Right forelimb (tissue), 1 donor: Measurements from ENCODE around the gene XYLT1.
"Not testable (repeated sequence)": the region's sequence is repeated elsewhere in the genome, so short reads cannot be mapped to it uniquely, and the experiment has no call there.

Experiments
- DNase-seq: peaks from one replicate; pipeline ENCODE4 v3.0.0-alpha.2; 2018

Gene XYLT1

DNA sequence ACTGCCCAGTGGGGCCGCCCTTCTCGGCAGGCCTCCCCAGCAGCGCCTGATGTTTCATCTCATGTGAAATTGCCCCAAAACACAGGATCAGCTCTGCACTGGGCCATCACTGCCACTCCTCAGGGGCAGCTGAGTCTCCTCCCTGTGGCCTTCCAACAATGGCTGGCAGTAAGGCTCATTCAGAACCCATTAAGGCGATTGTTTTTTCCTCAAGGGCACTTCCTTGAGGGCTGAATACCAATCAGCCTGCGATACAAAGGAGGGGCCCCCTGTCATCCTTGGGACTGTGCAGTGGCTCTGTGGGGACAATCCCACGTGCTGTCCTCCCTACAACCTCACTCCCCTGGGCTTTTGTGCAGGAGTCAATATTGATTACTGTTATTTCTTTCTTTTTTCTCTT is 47.5 kb downstream of the XYLT1 start:
- no peak for DNase-seq

DNA sequence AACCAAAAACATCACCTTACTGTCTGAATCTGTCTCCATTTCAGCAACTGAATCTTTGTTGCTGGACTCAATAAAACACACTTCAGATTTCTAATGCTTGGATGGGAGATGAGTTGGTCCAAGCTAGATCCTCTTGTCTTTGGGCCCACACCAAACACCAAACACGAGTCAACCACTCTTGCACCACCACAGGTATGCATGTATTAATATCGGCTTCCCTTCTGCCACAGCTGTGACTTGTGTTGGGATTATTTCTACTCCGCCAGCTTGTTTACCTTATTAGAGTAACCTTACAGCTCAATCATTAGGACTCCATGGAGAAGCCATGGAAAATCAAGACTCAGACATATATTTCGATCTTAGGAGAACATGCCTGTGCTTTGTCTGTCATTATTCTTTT is 49.9 kb downstream of the XYLT1 start:
- DNase-seq = no peak

DNA sequence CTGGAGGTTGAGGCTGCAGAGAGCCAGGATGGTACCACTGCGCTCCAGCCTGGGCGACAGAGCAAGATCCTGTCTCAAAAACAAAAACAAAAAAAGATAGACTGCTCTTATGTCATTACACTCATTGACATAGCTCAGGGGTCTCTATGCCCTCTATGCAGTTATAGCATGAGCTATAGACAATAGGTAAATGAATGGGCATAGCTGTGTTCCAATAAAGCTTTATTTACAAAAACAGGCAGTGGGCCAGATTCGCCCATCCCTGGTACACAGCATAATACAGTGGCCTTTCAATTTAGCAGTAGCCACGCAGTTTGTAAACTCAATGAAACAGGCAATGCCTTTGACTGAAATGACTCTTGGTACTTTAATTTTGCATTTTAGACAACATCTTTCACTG is 51.5 kb downstream of the XYLT1 start:
- no peak for DNase-seq

DNA sequence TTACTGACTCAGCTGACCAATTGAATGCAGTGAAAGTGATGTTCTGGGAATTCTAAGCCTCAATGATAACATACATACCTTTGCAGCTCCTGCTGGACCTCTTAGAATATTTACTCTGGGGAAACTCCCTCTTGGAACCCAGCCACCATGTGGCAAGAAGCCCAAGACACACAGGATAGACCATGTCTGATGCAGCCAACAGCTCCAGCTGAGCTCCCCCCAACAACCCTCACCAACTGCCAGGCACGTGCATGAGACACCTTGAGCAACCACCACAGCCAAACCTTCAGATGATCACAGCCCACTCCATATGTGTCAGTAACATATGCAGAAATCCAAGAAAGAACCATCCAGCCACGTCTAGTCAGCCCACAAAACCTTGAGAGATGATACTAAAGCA is 53.0 kb downstream of the XYLT1 start:
- no peak for DNase-seq

DNA sequence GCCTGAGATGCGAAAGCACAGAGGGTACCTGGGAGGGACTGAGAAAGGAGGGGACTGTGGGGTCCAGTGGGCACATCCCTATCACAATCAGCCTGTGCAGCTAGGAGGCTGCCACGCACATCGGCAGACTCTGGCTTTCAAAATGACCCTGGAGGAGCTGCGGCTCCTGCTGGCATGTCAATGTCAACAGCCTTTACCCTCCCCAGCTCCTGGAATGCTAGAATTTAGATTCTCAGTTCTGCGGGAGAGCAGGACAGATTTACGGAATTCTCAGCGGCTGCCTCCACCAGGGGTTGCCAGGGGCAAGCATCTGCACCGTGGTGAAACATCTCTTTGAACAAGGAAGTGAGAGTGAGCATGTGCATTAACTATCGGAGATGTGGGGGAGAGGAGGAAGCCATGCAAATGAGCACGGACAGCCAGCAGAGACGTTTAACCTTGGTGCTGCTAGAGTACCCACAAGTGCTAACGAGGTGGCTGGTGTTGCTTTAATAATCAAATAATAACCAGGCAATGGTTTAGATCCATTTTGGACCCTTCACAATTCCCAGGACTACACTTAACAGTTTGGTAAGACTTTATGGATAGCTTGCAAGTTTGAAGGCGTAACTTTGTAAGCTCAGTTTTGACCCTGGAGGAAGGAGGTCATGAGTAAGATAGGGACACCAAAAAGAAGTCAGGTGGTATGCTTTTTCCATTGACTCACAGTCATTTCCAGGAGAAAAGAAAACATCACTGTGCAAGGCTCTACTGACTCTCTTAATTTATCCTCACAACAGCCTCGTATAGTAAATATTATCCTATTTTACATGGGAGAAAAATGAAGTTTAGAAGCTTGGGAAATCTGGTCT is 54.1 kb downstream of the XYLT1 start:
- DNase-seq = no peak

DNA sequence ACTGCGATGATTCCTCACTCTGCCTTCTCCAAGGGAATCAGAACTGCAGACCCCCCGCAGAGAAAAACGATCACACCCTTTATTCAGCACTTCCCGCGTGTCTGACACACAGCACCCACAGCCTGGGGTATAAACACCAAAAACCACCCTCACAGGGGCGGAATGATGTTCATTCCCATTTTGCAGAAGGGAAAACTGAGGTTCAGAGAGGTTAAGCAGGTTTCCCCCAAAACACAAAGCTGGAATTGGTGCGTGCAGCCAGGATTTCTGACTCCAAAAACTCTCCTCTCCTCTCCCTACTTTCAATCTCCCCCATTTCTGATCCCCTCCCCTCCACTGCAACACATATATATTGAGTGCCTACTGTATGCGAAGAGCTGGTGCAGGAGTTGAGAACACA is 55.8 kb downstream of the XYLT1 start:
- DNase-seq = no peak

DNA sequence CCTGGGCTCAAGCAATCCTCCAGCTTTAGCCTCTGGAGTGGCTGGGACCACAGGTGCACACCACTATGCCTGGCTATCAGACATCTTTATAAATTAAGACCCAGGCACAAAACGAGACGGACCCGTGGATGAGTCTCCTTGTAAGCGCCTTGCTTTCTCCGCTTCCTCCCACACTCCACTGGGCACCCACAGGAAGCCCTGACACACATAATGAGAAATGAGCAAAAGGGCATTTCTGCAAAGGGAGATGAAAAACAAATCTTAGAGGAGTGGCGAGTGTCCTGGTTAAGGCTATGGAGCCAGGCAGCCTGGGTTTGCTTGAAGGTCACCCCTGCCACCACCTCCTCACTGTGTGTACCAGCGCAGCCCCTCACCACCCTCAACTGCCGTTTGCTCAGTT is 56.3 kb downstream of the XYLT1 start:
- no peak for DNase-seq

DNA sequence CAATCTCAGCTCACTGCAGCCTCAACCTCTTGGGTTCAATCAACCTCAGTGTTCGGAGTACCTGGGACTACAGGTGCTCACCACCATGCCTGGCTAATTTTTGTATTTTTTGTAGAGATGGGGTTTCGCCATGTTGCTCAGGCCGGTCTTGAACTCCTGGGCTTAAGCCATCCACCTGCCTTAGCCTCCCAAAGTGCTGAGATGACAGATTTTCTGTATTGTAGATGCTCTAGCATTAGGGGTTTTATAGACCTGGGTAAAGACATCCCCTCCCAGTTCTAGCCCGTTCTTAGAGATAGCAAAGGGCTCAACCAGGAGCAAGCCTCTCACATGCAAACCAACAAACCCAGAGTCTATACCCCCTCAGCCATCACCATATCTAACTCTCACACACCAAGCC is 57.3 kb downstream of the XYLT1 start:
- no peak for DNase-seq

DNA sequence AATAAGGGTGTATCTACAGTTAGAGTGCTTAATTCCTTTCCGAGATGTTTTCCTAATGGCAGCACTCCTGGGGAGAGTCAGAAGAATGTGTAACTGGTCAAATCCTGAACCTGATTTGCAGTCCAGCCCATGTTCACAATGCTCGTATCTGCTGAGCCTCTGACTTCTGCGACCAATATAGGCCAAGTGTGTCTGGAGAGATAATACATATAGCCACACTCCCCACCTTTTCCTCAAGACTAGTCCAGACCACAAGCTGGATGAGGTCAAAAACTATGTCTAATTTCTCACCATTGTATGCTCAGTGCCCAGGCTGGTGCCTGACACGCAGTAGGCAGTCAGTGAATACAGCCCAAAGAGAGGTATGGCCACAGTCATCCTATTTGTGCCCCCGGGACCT is 58.0 kb downstream of the XYLT1 start:
- no peak for DNase-seq

DNA sequence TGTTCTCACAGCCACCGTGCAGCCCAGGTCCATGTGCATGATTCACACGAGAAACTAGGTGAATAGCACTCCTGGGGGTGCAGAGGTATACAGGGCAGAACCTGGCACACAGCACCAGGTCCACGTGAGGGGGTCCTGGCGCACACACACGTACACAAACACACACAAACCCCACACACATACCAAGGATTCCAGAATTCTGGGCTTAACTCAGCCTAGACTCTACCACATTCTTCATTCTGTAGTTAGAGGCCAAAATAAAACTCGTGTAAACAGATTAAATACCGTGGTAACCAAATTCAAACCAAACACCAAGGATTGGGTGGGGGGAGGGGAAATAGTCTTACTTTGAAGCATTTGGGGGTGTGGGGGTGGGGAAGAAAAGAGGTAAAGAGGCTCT is 58.5 kb downstream of the XYLT1 start:
- no peak for DNase-seq

DNA sequence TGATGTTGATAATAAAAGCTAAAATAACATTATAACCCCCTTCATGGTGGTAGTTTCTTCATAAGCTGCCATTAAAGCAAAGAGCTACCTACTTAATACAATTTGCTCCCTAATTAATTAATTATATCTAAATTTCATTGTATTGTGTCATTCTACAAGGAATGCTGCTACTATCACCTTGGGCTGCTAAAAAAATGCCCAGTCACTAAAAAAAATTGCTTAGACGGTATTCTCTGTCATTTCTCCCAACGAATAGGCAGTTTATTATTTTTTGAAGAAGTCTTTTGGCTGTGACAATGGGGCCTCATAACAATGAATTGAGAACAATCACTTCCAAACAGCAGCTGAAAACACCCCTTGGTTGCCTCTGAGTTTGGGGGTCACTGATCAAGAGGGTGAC is 59.5 kb downstream of the XYLT1 start:
- no peak for DNase-seq

DNA sequence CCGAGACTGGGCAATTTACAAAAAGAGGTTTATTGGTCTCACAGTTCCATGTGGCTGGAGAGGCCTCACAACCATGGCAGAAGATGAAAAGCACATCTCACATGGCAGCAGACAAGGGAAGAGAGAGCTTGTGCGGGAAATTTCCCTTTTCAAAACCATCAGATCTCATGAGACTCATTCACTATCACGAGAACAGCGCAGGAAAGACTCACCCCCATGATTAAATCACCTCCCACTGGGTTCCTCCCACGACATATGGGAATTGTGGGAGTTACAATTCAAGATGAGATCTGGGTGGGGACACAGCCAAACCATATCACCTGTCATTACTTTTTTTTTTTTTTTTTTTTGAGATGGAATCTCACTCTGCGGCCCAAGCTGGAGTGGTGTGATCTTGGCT is 60.4 kb downstream of the XYLT1 start:
- DNase-seq = not testable (repeated sequence)

DNA sequence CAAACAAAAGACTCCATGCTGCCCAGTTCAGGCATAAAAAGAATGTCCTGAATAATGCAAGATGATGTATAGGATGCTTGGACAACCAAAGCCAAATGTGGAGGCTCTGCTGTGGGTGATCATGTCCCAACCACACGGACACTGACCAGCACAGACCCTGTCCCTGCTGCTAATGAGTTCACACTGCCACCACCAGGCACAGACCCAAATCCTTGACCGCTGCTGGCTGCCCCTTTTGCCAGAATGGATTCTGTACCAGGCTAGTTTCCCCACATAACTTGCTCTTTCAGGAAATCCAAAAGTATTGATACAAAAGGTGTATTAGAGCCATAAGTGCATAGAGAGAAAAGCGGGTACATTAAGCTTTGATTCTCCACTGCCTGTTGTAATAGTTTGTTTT is 60.9 kb downstream of the XYLT1 start:
- no peak for DNase-seq

DNA sequence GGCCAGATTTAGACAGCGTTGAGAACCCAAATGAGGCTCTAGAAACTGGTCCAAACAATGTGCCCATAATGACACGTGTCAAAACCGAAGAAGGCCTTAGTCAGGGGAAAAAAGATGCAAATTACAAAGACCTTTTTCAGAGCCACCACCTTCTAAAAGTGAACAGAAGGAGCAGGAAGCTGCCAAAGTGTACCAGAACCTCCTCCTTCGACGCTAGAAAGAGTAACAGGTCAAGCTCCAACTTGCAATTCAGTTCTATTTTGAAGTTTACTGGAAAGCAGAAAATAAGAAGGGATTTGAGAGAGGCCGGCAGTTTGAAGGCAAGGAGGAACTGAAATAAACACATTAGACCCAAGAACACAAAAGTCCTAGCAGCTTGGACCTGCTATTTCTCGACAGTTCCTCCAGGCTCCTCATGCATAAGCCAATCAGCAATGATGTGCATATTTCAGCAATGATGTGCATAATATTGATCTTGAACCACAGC is 61.8 kb downstream of the XYLT1 start:
- no peak for DNase-seq

DNA sequence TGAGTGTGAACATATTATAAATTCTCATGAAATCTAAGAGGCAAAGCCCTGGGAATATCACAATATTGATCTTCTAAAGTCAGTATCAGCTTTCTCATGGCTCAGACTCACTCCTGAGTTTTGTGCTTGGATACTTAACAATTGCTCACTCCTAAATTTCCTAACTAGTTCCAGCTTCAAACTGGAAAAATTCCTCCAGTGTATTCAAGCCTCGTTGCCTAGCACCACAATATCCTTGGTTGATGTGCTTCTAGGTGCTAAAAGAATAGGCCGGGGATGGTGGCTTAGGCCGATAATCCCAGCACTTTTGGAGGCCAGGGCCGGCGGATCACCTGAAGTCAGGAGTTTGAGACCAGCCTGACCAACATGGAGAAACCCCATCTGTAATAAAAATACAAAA is 62.5 kb downstream of the XYLT1 start:
- no peak for DNase-seq

DNA sequence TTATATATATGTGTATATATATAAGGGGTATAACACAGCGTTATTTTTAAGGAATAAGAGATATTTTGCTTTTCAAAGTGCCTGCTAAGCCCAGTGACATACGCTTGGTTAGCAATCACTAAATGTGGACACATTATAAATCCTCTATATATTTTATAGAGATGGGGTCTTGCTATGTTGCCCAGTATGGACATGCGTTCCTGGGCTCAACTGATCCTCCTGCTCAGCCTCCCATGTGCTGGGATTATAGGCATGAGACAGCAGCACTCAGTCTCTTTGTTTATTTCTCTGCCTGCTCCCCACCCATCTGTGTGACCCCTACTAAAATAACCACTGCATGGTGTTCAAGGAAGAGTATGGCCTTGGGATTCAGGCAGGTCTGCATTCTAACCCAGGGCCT is 63.4 kb downstream of the XYLT1 start:
- no peak for DNase-seq

DNA sequence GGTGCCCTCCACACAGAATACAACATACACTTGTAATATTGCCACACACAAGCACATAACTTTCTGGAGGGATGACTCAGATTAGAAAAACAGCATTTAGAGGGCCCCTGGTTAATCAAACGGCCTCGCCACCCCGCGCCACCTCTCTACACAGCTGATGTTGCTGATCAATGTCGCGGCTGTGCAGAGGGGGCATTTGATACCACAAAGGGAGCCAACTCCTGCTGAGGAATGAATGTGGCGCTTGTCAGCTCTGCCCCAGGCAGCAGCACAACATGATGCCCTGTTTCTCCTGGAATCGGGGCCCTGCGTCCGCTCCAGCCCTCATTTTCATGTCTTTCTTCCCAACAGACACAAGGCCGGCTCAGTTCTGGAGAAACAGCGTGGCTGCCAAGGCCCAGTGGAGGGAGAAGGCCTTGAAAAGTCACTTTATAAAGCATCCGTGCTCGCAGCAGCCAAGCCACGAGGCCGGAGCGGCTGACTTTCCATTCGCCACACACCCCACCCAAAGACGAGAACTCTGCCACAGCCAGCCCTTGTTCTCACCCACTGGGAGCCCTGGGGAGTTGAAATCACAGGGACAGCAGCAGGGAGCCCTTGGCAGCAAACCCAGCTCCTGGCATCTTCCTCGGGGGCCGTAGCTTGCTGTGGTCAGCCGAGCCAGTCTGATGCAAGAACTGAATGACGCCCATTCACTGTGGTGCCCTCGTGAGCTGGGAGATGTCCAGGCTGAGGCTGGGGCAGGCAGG is 65.6 kb downstream of the XYLT1 start:
- peak; percentile 83 for DNase-seq

DNA sequence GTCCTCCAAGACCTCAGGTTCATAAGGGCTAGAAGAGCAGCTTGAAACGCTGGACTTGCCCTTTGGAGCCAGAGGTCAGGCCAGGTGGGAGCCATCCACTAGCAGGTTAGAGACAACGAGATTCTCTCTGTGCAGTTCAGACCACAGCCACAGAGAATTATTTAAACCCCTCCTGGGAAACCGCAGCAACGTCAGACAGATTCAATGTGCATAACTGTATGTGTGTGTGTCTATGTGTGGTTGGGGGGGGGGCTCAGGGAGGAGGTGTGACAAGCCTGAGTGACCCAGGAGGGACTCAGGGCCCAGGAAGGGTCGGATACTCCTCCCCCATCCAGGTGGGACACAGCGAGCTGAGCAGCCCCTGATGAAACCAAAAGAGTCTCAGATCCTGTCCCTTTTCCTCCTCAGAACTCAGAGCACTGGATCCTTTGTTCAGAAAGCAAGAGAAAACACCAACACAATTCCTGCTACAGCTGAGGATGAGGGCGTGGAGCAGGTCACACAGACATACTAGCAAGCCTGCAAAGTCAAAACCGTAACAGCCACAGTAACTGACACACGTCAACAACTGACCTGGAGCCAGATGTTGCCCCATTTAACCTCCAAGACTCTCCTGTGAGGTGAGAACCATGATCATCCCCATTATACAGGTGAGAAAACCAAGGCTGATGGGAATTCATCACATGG is 66.8 kb downstream of the XYLT1 start:
- no peak for DNase-seq

DNA sequence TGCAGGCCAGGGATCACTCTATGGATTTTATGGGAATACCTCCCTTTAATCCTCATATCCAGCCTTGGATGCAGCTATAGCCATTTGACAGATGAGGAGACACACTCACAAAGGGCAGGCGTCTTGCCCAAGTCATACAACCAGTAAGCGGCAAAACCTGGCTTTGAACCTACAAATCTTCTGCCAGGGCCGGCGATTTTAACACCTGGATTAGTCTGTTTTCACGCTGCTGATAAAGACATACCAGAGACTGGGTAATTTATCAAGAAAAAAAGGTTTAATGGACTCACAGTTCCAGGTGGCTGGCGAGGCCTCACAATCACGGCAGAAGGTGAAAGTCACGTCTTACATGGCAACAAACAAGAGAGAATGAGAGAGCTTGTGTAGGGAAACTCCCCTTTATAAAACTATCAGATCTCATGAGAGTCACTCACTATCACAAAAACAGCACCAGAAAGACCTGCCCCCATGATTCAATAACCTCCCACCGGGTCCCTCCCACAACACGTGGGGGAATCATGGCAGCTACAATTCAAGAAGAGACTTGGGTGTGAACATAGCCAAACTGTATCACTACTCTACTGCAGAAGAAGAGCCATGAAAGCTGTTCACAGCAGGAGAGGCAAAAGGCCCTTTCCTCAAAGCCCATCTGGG is 67.5 kb downstream of the XYLT1 start:
- DNase-seq = no peak

DNA sequence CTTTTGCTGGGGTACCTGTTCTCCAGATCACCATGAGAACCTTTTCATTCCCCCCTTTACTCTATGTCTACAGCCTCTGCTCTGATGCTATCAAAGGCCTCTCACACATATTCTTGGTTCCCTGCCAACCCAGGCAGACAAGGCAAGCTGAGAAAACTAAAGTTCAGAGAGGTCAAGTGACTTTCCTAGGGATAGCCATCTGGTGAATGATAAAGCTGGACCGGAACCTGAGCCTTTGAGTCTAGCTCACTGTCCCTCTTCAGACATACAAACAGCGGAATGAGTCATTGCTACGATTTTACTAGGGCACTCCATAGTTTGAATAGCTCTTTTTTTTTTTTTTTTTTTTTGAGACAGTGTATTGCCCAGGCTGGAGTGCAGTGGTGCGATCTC is 73.3 kb downstream of the XYLT1 start:
- no peak for DNase-seq

DNA sequence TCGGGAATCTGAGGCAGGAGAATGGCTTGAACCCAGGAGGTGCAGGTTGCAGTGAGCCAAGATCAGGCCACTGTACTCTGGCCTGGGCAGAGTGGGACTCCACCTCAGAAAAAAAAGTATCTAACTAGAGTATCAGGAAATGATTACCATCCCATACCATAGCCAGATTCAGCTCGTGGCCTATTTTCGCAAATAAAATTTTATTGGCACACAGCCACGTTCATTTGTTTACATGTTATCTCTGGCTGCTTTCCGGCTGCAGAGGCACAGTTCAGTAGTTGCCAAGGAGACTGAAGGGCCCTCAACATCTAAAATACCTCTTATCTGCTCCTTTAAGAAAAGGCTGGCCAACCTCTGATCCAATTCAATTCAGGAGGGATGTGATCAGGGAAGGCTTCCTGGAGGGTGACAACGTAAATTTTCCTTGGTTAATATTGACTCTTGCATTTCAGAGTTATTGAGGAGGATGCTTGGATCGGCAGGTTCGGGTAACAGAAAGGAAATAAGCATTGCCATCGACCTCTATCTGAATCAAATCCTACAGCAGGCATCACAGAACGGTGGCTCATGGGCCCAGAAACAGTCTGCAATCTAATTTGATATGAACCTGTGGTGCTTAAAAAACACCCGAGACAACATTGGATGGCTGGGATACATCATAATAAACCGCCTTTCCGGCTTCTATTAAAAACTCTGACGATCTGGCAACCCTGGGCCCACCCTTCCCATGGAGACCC is 73.8 kb downstream of the XYLT1 start:
- no peak for DNase-seq

DNA sequence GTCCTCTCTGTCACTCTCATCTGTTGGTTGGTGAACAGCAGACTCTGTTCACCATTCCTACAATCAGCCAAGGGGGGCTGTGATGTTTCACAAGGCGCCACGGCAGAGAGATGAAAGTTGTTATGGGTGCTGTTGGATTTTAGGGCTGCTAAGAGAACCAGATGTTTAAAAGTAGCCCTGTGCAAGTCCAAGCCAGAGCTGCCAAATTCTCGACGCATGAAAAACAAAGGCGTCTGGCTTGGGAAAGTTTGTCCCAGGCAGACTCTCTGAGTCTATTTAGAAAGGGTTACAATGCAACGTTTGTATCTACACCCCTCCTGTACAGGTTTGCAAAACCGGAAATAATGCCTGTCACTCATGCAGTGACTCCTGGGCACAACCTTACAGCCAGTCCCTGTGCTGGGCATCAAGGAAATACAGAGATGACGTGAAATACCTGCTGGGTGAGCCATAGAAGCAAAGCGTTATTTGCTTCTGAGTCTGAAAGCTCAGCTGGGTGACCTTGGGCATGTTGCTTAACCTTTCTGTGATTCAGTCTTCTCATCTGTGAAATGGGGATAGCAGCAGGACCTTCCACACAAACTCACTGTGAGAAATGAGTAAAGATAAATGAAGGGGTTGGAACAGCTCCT is 74.8 kb downstream of the XYLT1 start:
- DNase-seq = no peak
